A204.1 (cell line): ENCODE results near the gene SRSF7.
"Not testable (repeated sequence)": the region's sequence is repeated elsewhere in the genome, so short reads cannot be mapped to it uniquely, and the experiment has no call there.

Source experiments
- FAIRE-seq: peaks from 2 replicates; lab custom pipeline; 2012; peaks lifted over from hg19 to GRCh38; lab: Jason Lieb, UNC

Gene SRSF7

DNA sequence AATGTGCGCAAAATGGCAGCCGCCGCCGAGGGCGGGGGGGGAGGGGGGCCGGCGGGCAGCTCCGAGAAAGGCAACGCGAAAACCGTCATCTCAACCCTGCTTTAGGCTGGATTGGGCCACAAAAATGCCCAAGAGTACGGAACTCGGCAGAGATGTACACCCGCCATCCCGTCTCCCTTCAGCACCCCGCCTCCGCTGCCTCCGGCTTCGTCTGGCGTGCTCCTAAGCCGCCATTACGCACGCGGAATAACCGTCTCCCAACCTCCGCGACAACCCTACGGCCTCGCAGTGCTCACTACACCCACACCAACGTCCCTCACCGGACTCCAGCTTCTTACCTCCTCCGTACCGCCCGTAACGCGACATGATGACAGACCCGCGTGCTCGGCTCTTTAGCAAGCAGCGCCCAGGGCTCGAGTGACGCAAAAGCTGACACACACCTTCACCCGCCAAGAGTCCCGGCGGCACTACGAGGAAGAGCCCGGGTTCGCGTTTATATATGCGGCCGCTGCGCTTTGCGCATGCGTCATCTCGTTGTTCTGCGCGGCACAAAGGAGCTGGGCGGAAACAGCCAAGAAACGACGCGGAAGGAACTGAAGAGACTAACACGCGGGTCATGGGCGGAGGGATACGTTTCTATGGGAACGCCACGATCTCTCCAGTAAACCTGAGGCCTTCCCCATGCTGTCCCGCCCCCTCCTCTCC, at the start of gene SRSF7:
Gene SRSF7, minus strand, starts transcription at position 471 of the 705 bp plus-strand sequence. Its CDS starts 105 bp downstream, at position 366.
- peak; percentile 97 for FAIRE-seq

DNA sequence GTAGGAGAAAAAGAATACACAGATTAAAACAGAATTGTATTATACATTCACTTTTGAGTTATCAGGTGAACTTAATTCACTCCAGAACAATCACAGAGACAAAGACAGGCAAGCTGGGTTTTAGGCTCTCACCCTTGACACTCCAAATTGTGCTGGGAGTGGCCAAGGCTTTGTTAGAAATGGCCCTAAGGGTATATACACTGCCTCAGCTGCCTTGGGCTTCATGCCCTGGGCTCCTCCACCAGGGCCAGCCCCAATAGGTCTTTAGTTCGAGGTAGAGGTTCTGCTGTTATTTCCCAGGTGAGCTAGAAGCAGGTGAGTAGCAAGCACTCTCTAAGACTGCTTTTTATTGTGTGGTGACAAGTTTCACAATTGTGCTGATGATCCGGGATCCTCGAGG, 46.8 kb upstream of the SRSF7 start:
- no peak for FAIRE-seq

DNA sequence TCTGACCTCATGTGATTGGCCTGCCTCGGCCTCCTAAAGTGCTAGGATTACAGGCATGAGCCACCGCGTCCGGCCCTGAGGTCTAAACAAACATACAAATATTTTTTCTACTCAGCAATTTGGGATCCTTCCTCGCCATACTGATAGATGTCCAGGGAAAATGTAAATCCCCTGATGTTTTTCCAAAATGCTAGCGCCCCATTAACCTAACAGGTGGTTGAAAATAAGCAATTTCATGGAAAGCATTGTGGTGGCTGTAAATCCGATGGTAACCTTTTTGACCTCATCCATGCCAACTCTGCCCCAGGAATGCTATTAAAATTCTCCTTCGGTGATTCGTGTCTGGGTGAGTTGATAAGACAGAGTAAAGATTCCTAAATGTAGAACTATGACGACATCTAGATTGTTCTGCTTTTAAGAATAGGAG, 46.1 kb upstream of the SRSF7 start:
- no peak for FAIRE-seq

DNA sequence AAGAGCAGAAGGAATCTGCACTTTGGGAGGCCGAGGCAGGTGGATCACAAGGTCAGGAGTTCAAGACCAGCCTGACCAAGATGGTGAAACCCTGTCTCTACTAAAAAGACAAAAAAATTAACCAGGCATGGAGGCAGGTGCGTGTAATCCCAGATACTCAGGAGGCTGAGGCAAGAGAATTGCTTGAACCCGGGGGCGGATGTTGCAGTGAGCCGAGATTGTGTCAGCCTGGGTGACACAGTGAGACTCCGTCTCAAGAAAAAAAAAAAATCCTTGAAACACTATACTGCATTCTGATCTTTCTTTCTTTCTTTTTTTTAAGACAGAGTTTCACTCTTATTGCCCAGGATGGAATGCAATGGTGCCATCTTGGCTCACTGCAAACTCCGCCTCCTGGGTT, 43.9 kb upstream of the SRSF7 start:
- FAIRE-seq = not testable (repeated sequence)

DNA sequence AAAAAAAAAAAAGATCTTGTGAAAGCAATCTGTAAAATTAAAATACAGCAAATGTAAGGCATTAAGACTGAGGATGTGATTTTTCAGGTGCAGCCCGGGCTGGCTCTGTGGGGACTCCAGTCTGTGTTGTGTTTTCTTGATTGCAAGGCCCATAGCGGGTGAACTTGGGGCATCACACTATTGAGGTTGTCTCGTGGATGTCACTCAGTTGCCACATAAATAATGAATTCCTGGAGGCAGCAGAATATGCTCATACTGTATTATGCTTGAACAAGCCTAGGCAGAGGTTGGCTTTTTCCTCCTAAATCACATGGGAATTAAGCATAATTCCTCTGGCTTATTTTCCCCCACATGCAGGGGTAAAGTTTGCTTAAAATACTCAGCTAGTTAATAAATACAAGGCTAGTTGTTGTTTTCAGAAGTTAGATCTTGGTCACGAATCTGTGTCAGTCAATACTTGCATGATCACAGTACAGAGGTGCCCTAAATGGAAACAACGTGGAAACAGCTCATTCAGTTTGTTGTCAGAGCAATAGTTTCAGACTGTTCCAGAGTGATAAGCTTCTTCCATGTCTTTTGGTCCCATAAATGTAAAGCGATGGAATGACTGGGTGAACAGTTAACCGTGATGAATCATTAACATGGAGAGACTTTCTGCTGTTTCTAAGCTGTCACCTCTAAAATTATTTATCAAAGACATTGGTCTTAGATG, 43.2 kb upstream of the SRSF7 start:
- no peak for FAIRE-seq

DNA sequence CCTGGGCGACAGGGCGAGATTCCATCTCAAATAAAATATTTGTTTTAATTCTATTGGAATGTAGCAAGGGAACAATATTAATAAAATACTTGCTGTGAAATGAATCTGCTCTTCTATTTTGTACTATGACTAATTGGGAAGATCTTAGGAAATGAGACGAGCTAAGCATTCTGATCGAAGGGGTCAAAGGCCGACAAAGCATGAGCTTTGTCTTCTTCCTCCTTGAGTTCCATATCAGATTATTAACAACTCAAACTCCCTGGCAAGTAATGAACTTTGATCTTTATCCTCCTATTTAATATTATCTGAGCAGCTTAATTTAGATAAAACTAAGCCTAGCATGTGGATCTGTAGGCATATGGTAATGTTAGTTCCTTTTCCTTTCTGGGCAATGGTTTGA, 42.4 kb upstream of the SRSF7 start:
- FAIRE-seq = no peak

DNA sequence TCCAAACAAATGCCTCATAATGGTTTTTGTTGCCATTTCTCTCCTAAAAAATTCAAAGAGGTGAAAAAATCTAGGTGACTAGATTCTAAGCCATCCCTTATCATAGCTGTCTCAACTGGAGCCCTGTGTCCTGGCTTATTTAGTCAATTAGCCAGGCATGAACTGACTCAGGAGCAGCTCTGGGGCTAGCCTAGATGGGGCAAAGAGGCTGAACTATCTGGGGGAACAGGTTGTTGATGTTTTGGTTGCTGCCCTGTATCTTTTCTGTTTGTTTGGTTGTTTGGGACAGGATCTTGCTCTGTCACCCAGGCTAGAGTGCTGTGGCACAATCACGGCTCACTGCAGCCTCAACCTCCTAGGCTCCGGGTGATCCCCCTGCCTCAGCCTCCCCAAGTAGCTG, 41.6 kb upstream of the SRSF7 start:
- FAIRE-seq = no peak

DNA sequence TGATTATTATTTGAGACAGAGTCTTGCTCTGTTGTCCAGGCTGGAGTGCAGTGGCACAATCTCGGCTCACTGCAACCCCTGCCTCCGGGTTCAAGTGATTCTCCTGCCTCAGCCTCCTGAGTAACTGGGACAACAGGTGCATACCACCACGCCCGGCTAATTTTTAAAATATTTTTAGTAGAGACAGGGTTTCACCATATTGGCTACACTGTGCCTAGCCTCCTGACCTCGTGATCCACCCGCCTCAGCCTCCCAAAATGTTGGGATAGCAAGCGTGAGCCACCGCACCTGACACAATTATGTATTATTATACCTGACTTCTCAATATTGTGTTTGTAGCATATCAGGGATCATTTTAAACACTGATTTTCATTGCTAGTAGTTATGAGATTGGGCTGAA, 41.2 kb upstream of the SRSF7 start:
- FAIRE-seq = not testable (repeated sequence)

DNA sequence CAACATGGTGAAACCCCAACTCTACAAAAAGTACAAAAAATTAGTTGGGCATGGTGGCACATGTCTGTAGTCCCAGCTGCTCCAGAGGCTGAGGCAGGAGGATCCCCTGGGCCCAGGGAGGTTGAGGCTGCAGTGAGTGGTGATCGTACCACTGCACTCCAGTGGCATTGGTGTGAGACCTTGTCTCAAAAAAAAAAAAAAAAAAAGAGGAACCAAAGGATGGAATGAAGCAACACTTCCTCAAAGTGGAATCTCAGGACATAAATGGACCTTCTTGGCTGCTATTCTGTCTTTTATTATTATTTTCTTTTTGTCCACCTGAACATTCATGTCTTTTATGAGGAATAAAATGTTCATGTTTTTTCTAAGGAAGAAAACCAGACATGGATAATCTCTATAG, 40.6 kb upstream of the SRSF7 start:
- no peak for FAIRE-seq

DNA sequence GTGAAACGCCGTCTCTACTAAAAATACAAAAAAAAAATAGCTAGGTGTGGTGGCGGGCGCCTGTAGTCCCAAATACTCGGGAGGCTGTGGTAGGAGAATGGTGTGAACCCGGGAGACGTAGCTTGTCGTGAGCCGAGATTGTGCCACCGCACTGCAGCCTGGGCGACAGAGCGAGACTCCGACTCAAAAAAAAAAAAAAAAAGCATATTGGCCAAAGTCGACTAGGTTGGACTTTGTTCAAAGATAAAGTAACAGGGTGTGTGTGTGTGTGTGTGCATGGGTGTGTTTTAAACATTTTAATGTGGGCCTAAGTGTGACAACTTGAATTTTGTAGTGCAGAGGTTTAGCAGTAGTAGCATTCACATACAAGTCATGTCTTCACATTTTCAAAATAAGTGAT, 38.5 kb upstream of the SRSF7 start:
- FAIRE-seq = no peak

DNA sequence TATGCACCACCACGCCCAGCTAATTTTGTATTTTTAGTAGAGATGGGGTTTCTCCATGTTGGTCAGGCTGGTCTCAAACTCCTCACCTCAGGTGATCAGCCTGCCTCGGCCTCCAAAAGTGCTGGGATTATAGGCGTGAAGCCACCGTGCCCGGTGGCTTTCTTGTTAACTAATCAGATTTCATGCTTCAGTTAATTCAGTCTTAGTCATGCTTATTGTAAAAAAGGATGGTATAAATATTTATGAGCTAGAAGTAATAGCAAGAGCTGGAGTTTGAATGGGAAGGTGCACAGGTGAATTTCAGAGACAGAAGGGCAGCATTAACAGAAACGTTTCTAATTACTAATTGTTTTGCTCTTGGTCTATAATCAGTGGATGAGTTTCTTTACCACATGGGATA, 37.1 kb upstream of the SRSF7 start:
- FAIRE-seq = no peak

DNA sequence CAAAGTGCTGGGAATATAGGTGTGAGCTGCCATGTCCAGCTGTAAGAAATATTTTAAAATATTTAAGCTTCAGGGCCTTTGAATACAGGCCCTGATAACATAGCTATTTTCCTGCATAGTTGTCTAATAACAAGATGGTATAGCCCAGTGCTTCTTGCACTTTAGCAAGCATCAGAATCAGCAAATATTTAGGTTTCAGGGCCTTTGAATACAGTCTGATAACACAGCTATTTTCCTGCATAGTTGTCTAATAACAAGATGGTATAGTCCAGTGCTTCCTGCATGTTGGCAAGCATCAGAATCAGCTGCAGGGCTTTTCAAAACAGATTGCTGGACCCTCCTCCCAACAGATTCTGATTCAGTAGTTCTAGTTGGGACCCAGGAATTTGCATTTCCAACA, 32.4 kb upstream of the SRSF7 start:
- no peak for FAIRE-seq

DNA sequence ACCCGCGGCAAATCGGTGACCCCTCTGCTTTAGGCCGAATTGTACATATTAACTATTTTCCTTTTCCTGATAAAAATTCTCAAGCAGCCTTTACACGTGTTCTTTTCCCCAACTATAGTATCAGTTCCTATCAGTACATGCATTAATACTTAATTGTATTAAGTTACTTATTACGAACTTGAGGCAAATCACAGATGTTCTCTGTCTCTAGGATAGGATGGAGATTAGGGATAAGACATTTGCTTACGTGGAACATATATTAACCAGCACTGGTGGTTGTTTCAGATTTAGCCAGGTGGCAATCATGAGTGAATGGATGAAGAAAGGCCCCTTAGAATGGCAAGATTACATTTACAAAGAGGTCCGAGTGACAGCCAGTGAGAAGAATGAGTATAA, 27.5 kb upstream of the SRSF7 start:
- no peak for FAIRE-seq

DNA sequence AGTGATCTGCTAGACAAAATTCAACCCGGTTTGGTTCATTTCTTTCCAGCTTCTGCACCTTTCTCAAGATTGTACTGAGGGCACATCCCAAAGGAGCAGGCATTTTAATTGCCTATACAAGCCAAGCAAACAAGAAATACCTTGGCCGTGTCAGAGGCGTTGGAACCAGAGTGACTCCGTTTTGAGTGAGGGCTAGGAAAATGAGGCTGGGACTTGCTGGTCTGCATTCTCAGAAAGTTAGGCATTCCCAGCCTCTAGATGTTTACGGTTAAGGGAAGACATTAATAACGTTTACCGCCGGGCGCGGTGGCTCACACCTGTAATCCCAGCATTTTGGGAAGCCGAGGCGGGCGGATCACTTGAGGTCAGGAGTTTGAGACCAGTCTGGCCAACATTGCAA, 25.4 kb upstream of the SRSF7 start:
- FAIRE-seq = no peak

DNA sequence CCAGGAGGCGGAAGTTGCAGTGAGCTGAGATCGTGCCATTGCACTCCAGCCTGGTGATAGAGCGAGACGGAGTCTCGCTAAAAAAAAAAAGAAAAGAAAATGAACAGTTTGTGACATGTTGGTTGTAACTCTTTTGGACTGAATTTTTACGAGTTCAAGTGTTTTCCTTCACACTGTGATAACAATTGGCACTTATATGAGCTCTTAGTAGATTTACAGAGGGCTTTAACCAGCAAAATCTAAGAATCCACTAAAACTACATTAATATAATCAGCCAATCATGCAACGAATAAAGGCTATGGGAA, 24.7 kb upstream of the SRSF7 start:
- FAIRE-seq = no peak

DNA sequence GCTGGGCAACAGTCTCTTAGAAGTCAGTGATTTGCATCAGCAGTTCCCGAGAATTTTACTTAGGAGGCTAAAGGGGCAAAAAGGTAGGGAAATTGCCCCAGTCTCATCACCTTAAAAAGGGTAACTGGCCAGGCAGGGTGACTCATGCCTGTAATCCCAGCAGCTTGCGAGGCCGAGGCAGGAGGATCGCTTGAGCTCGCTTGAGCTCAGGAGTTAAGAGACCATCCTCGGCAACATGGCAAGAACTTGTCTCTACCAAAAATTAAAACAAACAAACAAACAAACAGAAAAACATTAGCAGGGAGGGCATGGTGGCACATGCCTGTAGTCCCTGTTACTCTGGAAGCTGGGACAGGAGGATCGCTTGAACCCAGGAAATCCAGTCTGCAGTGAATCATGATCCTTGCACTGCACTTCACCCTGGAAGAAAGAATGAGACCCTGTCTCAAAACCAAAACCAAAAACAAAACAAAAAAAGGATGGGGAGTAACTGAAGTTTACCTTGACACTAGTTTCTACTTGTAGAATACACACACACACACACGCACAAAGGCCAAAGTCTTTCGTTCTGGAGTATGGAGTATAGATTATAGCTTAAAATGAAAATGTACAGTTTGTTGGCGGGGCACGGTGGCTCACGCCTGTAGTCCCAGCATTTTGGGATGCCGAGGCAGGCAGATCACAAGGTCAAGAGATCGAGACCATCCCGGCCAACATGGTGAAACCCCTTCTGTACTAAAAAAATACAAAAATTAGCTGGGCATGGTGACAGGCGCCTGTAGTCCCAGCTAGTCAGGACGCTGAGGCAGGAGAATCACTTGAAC, 24.1 kb upstream of the SRSF7 start:
- FAIRE-seq = no peak

DNA sequence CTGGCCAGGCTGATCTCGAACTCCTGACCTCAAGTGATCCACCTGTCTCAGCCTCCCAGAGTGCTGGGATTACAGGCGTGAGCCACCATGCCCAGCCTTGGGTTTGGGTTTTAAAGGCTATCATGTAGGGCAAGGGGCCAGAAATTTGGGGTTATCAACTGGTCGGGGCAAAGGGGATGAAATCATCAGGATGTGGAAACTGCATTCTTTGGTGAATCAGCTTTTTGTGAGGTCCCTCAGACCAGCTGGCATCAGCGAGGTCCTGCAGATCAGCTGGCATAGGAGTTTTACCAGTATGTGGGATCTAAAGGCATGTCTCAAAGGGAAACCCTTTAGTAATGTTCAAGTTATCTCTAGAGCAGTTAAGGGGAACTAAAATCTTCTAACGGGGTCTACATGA, 20.5 kb upstream of the SRSF7 start:
- FAIRE-seq = no peak

DNA sequence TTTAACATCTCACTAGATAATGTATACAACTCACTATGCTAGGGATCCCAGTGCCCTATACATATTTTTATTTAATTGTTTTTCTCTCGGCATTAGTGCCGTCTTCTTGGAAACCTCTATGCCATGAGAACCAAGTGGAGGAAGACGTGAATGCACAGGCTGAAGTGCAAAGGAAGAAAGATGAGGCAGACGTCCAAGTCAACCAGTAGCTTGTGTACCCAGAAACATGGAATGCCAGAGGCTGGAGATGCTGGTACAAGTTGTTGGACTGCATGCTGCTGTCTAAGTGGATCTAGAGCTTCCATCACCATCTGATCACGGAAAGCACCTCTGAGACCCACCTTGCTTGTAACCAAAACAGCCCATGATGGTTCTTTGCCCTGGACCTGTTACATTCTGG, 14.4 kb upstream of the SRSF7 start:
- no peak for FAIRE-seq

DNA sequence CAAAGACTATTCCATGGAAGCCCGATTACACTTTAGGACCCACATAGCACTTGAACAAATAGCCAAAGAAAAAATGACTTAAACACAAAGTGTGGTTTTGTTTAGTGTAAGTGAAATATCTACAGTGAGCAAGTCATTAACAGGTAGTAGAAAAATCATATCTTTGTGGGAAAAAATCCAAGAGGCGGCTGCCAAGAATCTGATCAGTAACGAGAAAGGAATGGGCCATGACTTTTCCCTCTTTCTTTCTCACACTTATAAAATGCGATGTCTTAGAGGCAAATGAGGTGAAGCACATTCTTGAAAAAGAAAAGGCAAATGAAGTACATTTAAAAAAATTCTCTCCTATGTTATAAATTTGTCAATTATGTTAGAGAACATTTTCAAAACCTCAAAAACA, 14.0 kb upstream of the SRSF7 start:
- FAIRE-seq = no peak

DNA sequence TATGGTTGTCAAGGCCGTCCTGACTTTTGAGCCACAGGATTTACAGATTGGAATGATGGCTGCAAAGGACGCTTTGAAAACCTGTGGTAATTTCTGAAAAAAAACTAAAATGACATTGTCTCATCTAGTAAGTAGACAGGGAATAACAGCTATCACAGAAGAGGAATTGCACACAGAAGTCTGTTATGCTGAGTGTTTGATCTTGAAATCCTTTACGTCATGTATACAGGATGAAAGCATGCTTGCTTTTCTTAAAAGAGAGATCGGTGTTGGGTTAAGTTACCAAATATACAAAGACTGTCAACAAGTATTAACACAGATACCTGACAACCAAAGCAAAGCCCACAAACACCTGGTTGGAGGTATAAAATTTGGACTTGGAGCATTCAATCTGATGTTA, 12.6 kb upstream of the SRSF7 start:
- FAIRE-seq = no peak

DNA sequence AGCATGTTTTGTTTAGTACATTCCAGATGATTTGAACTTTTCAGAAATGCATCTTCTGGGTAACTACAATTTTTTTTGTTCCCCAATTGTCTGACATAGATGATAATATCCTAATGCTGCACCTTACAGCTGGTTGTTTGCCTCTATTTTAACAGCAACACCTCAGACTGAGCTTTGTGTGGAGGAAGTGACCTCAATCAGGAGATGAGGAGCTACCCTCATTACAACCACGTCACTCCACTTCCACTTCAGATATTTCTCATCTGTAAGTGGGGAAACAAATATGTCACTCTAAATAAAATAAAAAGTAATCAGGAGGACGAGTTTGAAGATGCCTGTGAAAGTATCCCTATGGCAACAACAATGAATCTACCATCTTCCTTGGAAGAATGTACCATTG, 12.1 kb upstream of the SRSF7 start:
- no peak for FAIRE-seq

DNA sequence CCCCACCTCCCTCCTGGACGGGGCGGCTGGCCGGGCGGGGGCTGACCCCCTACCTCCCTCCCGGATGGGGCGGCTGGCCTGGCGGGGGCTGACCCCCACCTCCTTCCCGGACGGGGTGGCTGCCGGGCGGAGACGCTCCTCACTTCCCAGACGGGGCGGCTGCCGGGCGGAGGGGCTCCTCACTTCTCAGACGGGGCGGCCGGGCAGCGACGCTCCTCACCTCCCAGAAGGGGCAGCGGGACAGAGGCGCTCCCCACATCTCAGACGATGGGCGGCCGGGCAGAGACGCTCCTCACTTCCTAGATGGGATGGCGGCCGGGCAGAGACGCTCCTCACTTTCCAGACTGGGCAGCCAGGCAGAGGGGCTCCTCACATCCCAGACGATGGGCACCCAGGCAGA, 4.7 kb upstream of the SRSF7 start:
- FAIRE-seq = not testable (repeated sequence)

DNA sequence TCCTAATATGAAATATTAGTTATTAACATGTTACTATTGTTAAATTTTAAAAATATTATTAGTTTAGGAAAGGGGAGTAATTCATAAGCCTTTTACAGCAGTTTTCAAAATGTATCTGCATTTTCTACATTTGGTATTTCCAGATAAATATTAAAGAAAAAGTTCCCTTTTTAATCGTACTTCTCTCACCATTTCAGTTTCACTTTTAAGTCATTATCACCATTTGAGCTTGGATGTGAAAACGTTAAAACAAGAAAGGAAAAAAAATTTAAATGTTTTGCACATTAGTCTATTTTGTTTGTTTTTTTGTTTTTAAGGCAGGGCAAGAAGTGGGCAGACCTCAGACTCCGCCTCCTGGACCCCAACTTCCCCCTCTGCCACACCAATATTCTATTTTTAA, 3.3 kb upstream of the SRSF7 start:
- peak; percentile 29 for FAIRE-seq

DNA sequence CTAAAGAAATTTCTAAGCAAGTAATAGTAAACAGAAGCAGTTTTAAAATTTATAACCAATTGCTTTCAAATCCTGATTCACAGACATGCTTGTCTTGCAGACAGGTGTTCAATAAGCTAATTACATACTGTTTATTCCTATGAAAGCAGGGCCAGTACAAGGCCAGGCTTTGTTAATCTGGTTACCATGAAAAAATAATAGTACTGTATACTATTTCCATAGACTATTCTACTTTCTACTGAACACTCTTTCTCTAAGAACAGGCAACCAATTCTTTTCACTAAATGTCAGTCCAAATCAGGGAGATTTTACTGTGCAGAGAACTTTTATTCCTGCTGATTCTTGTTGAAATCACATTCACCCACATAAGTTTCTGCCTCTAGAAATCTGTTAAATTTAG, 2.9 kb upstream of the SRSF7 start:
- no peak for FAIRE-seq
